Suprapubic skin (tissue), 4 donors: ENCODE results near the gene MTX1. TPM values are rescaled to one million over a fixed set of nuclear protein-coding genes. Genes with fewer than 3 reads are reported as not detected.

Experiments used
- DNase-seq, 2 donors: peaks; one replicate each; pipeline ENCODE4 v3.0.0-alpha.2; 2019; ENCODE audit warnings: low spot score in 2 of 2
- H3K27ac ChIP-seq: fragments of 200-600 bp; sonication (generic); one replicate; pipeline ENCODE4 v1.5.1; 2019
- H3K27me3 ChIP-seq: fragments of 200-600 bp; sonication (generic); one replicate; pipeline ENCODE4 v1.5.1; 2019
- H3K36me3 ChIP-seq: fragments of 200-600 bp; sonication (generic); one replicate; pipeline ENCODE4 v1.5.1; 2019
- H3K4me1 ChIP-seq: fragments of 200-600 bp; sonication (generic); one replicate; pipeline ENCODE4 v1.5.1; 2019
- H3K4me3 ChIP-seq: fragments of 200-600 bp; sonication (generic); one replicate; pipeline ENCODE4 v1.5.1; 2019; ENCODE audit warnings: mild to moderate bottlenecking
- H3K9me3 ChIP-seq: fragments of 200-600 bp; sonication (generic); one replicate; pipeline ENCODE4 v1.5.1; 2019
- EP300 ChIP-seq: sonication (generic); formaldehyde crosslinking; IDR thresholded peaks from one replicate; pipeline ENCODE4 v1.6.1; 2017; ENCODE audit warnings: antibody characterized with exemption
- POLR2A ChIP-seq, 2 donors: fragments of 450-650 bp; IDR thresholded peaks; one replicate each; pipeline ENCODE4 v1.6.1; 2017; ENCODE audit warnings: antibody characterized with exemption in 2 of 2, mild to moderate bottlenecking in 2 of 2, moderate library complexity in 2 of 2
- POLR2AphosphoS5 ChIP-seq, 3 donors: sonication (generic); formaldehyde crosslinking; IDR thresholded peaks; one replicate each; pipeline ENCODE4 v1.6.1; 2017; ENCODE audit warnings: antibody characterized with exemption in 3 of 3
- WGBS: methylation state at CpG from one replicate; pipeline ENCODE4 v1.1.5; 2018; 5-methylcytosine and 5-hydroxymethylcytosine counted together
- total RNA-seq, 4 donors: library from RNA; depleted of rRNA; stranded (reverse); fragments of >200 nt; gene quantifications; one replicate each; pipeline ENCODE4 v1.1.0, GENCODE V29; 2016
- TF ChIP-seq, protein P1 (sequence below), 2 donors: fragments of 200-600 bp in 1 of 2; fragments of 450-650 bp in 1 of 2; sonication (generic) in 1 of 2; IDR thresholded peaks; one replicate each; pipeline ENCODE4 v1.5.1; 2016 to 2019; ENCODE audit warnings: antibody characterized with exemption in 2 of 2, mild to moderate bottlenecking in 1 of 2, moderate library complexity in 1 of 2

MTX1 gene
- total RNA-seq, 4 donors from 2014 or later = 19.8 to 51.7 (median 36.9) TPM

- Histone ChIP-seq H3K27ac (no peak overlapping the region), H3K9me3 (no peaks in the 10 kb centered on the region), H3K36me3 (peaks cover 21% of the 10 kb centered on the region), H3K27me3 (peaks cover 13% of the 10 kb centered on the region), H3K4me1 (peaks cover 42% of the 10 kb centered on the region), H3K4me3 (no peak overlapping the region)
- WGBS = 94% methylated on average over 2 of the region's 2 CpGs
- TF ChIP-seq, protein P1, sequence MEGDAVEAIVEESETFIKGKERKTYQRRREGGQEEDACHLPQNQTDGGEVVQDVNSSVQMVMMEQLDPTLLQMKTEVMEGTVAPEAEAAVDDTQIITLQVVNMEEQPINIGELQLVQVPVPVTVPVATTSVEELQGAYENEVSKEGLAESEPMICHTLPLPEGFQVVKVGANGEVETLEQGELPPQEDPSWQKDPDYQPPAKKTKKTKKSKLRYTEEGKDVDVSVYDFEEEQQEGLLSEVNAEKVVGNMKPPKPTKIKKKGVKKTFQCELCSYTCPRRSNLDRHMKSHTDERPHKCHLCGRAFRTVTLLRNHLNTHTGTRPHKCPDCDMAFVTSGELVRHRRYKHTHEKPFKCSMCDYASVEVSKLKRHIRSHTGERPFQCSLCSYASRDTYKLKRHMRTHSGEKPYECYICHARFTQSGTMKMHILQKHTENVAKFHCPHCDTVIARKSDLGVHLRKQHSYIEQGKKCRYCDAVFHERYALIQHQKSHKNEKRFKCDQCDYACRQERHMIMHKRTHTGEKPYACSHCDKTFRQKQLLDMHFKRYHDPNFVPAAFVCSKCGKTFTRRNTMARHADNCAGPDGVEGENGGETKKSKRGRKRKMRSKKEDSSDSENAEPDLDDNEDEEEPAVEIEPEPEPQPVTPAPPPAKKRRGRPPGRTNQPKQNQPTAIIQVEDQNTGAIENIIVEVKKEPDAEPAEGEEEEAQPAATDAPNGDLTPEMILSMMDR (IDR thresholded peaks at IDR 0.05) = no peak
- TF ChIP-seq EP300 = no peak
- TF ChIP-seq POLR2AphosphoS5 (IDR thresholded peaks at IDR 0.05) = no peak
- no peak for TF ChIP-seq POLR2A (IDR thresholded peaks at IDR 0.05)
- DNase-seq = peak in 1 of 2 donors; percentile 32
Observed at GRCh38 chr1:155170101-155170785, 38.3 kb upstream of the MTX1 start.

DNA sequence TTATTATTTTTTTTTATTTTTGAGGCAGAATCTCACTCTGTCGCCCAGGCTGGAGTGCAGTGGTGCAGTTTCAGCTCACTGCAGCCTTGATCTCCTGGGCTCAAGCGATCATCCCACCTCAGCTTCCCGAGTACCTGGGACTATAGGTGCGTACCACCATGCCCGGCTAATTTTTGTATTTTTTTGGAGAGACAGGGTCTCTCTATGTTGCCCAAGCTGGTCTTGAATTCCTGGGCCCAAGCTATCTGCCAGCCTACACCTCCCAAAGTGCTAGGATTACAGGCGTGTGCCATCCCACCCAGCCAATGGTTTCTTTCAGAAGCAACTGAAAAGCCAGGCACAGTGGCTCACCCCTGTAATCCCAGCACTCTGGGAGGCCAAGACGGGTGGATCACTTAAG lies 37.7 kb upstream of the MTX1 start:
- no peak overlapping the region for H3K4me3 ChIP-seq

GRCh38 chr1:155171836-155172731 lies 36.4 kb upstream of the MTX1 start:
- Histone ChIP-seq H3K36me3 (peaks cover 21% of the 10 kb centered on the region), H3K27ac (peak overlapping the region; percentile 90), H3K4me1 (peaks cover 45% of the 10 kb centered on the region), H3K27me3 (peaks cover 15% of the 10 kb centered on the region), H3K9me3 (no peaks in the 10 kb centered on the region), H3K4me3 (peak overlapping the region; percentile 89)
- 45% methylated on average over 8 of the region's 8 CpGs for WGBS
- DNase-seq = peak in 1 of 2 donors; percentile 23
- TF ChIP-seq, protein P1 (IDR thresholded peaks at IDR 0.05) = no peak
- TF ChIP-seq POLR2AphosphoS5 (IDR thresholded peaks at IDR 0.05) (no peak), EP300 (no peak), POLR2A (IDR thresholded peaks at IDR 0.05) (no peak)

More for the DNA sequence above, 37.7 kb upstream of the MTX1 start:
- no peak overlapping the region for H3K27ac ChIP-seq
- TF ChIP-seq POLR2A (IDR thresholded peaks at IDR 0.05) (no peak), EP300 (no peak), POLR2AphosphoS5 (IDR thresholded peaks at IDR 0.05) (no peak)
- TF ChIP-seq, protein P1 (IDR thresholded peaks at IDR 0.05) = no peak
- no peaks in the 10 kb centered on the region for H3K9me3 ChIP-seq
- H3K4me1 ChIP-seq = peaks cover 42% of the 10 kb centered on the region
- peak in 1 of 2 donors; percentile 38 for DNase-seq
- H3K27me3 ChIP-seq = peaks cover 15% of the 10 kb centered on the region
- 93% methylated on average over 7 of the region's 7 CpGs for WGBS
- peaks cover 21% of the 10 kb centered on the region for H3K36me3 ChIP-seq

GRCh38 chr1:155172732-155173477 lies 35.6 kb upstream of the MTX1 start, which contains the start of gene KRTCAP2:
TSS of gene KRTCAP2 (minus strand) at chr1:155173304. CDS start at chr1:155173224, 80 bp downstream.
- Histone ChIP-seq H3K4me3 (peak within 1 kb of the TSS; percentile 89), H3K9me3 (no peaks in the 10 kb centered on the region), H3K4me1 (peaks cover 43% of the 10 kb centered on the region), H3K27me3 (peaks cover 15% of the 10 kb centered on the region), H3K27ac (peak within 1 kb of the TSS; percentile 90), H3K36me3 (peaks cover 21% of the 10 kb centered on the region)
- under 1% methylated on average over 49 of the region's 57 CpGs for WGBS
- peak; percentile 97 to 98 for DNase-seq
- peak in 2 of 3 donors; percentile 24 to 62 for TF ChIP-seq POLR2AphosphoS5 (IDR thresholded peaks at IDR 0.05)
- TF ChIP-seq, protein P1 (IDR thresholded peaks at IDR 0.05) = peak; percentile 81 to 95
- TF ChIP-seq POLR2A (IDR thresholded peaks at IDR 0.05) = peak in 1 of 2 donors; percentile 64
- TF ChIP-seq EP300 = no peak
